WERI-Rb-1 (cell line): Measurements from ENCODE around the gene HRH3.

Source experiments
- DNase-seq: peaks from one replicate; pipeline ENCODE4 v3.0.0-alpha.2; 2020
- H3K27ac ChIP-seq: fragments of 250-450 bp; sonication (Bioruptor Pico); 2 replicates; pipeline ENCODE4 v1.5.1; 2020; ENCODE audit warnings: mild to moderate bottlenecking, moderate library complexity
- H3K27me3 ChIP-seq: fragments of 250-450 bp; sonication (Bioruptor Pico); 2 replicates; pipeline ENCODE4 v1.5.1; 2021; ENCODE audit warnings: mild to moderate bottlenecking, low read depth, moderate library complexity; ENCODE audit not compliant: insufficient read depth, severe bottlenecking
- H3K36me3 ChIP-seq: fragments of 250-450 bp; sonication (Bioruptor Pico); 2 replicates; pipeline ENCODE4 v1.5.1; 2020; ENCODE audit warnings: mild to moderate bottlenecking, moderate library complexity
- H3K4me3 ChIP-seq: 2 replicates; pipeline ENCODE4 v1.5.1; 2011; ENCODE audit warnings: low read depth, mild to moderate bottlenecking, control low read depth, low read length
- H3K9me3 ChIP-seq: fragments of 250-450 bp; sonication (Bioruptor Pico); 2 replicates; pipeline ENCODE4 v1.5.1; 2021; ENCODE audit warnings: mild to moderate bottlenecking, moderate library complexity; ENCODE audit not compliant: severe bottlenecking
- CTCF ChIP-seq: IDR thresholded peaks from 2 replicates; pipeline ENCODE4 v1.5.1; 2011; ENCODE audit warnings: low read depth, mild to moderate bottlenecking, control low read depth, inconsistent platforms, low read length

The HRH3 gene

DNA sequence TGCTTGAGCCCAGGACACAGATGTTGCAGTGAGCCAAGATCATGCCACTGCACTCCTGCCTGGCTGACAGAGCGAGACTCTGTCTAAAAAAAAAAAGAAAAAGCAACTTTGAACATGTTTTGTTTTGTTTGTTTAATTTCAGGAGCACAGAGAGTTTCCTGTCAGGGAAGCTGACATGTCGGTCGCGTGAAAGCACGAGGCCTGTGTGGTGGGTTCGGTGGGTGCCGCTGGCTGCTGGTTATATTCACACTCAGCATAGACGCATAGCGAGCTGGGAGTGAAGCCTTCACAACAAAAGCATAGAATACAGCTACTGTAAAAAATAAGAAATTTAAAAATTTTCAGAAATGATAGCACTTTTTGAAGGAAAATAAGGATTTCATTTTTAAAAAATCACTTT is 22.8 kb downstream of the HRH3 start:
- H3K27me3 ChIP-seq, result no peaks in the 10 kb centered on the region
- H3K9me3 ChIP-seq, result no peaks in the 10 kb centered on the region
- no peak overlapping the region for H3K4me3 ChIP-seq
- no peak for TF ChIP-seq CTCF
- DNase-seq, result no peak
- H3K36me3 ChIP-seq, result peaks cover 41% of the 10 kb centered on the region
- no peak overlapping the region for H3K27ac ChIP-seq

DNA sequence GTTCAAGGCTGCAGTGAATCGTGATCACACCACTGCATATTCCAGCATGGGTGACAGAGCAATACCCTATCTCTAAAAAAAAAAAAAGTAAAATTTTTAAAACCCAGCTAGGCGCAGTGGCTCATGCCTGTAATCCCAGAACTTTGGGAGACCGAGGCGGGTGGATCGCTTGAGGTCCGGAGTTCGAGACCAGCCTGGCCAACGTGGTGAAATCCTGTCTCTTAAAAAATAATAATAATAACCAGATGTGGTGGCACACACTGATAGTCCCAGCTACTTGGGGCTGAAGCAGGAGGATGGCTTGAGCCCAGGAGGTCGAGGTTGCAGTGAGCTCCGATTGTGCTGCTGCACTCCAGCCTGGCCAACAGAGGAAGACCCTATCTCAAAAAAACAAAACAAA is 23.8 kb downstream of the HRH3 start:
- TF ChIP-seq CTCF, result no peak
- Histone ChIP-seq H3K9me3 (no peaks in the 10 kb centered on the region), H3K27me3 (no peaks in the 10 kb centered on the region), H3K4me3 (no peak overlapping the region), H3K27ac (no peak overlapping the region), H3K36me3 (peaks cover 37% of the 10 kb centered on the region)
- no peak for DNase-seq

DNA sequence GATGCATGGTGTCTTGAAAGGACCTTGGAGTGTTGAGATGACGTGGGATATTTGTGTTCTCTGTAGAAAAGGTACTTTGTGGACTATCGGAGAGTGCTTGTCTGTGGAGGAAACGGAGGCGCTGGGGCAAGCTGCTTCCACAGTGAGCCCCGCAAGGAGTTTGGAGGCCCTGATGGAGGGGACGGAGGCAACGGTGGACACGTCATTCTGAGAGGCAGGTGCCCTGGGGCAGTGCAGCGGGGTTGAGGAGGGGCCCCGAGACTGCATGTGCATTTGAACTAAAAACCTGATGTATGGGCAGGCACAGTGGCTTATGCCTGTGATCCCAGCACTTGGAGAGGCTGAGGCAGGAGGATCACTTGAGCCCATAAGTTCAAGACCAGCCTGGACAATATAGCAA is 24.3 kb downstream of the HRH3 start:
- Histone ChIP-seq H3K36me3 (peaks cover 33% of the 10 kb centered on the region), H3K27ac (no peak overlapping the region), H3K9me3 (no peaks in the 10 kb centered on the region), H3K27me3 (no peaks in the 10 kb centered on the region), H3K4me3 (no peak overlapping the region)
- no peak for DNase-seq
- no peak for TF ChIP-seq CTCF

- no peak for DNase-seq
- Histone ChIP-seq H3K27me3 (no peaks in the 10 kb centered on the region), H3K36me3 (peaks cover 26% of the 10 kb centered on the region), H3K9me3 (no peaks in the 10 kb centered on the region), H3K27ac (no peak overlapping the region), H3K4me3 (no peak overlapping the region)
- TF ChIP-seq CTCF, result no peak
Observed at GRCh38 chr20:62195075-62195405, 25.0 kb downstream of the HRH3 start.

DNA sequence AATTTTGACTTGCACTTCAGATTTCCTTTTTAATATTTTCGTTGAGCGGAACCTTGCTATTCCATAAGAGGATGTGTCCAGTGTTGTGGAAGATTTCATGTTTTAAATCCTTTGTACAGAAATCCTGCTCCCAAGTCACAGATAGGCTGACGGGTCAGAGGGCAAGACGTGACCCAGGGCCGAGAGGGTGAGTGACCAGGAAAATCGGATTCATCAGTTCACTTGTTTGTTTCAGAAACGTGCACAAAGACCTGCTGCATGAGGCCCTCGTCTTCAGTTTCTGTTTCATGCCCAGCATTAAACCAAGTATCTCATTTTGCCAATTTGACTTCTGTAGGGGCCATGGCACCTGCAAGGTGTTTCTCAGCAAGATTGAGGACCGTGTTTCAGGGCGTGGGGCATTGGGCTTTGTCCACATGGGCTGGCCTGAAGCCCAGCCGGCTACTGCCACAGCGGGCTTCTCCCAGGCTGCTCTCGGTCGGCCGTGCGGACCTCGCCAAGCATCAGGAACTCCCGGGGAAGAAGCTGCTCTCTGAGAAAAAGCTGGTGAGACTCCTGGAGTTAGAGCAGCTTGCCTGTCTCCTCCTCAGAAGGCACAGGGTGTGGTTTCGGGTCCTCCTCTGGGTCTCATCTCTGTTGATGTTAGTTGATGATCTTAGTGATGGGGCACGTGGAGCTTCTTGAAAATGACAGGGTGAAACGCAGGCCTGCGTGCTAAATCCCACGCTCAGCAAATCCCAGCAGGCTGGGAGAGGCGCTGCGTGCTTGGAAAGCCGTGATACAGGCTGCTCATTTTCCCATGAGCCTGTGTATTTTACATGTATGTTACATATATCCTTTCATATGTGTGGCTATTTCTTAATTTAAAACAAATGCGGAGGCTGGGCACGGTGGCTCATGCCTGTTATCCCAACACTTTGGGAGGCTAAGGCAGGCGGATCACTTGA is 26.7 kb downstream of the HRH3 start:
- no peak for TF ChIP-seq CTCF
- peaks cover 17% of the 10 kb centered on the region for H3K36me3 ChIP-seq

DNA sequence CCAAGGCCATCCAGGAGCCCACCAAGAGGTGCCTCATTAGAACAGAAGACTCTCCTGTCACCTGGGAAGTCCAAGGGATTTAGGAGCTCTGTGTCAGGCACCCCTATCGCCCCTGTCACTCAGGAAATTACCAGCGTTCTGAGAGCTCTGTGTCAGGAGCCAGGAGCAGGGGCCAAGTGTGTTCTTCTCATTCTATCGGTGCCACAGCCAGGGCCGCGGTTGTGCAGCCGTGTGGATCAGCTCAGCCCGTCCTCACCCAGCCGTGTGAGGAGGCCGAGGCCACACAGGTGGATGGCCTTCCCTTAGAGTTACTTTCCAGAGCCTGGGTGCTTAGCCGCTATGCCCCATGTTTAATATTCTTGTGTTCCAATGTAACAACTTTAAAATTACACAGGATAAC is 27.4 kb downstream of the HRH3 start:
- DNase-seq, result no peak
- TF ChIP-seq CTCF, result no peak

More for the DNA sequence above, 26.7 kb downstream of the HRH3 start:
- no peak for DNase-seq
- Histone ChIP-seq H3K4me3 (no peak overlapping the region), H3K9me3 (no peaks in the 10 kb centered on the region), H3K27me3 (no peaks in the 10 kb centered on the region), H3K27ac (no peak overlapping the region)

More for the DNA sequence above, 27.4 kb downstream of the HRH3 start:
- Histone ChIP-seq H3K27ac (no peak overlapping the region), H3K9me3 (no peaks in the 10 kb centered on the region), H3K36me3 (peaks cover 11% of the 10 kb centered on the region), H3K27me3 (no peaks in the 10 kb centered on the region), H3K4me3 (no peak overlapping the region)
